Parathyroid adenoma (tissue), 2 donors: Measurements from ENCODE around the gene DARS1.

Experiments
- H2AFZ ChIP-seq: fragments of 300-600 bp; sonication (generic); one replicate; pipeline ENCODE4 v1.7.0; 2017; ENCODE audit warnings: antibody characterized with exemption, mild to moderate bottlenecking
- H3K27ac ChIP-seq: fragments of 300-600 bp; sonication (generic); one replicate; pipeline ENCODE4 v1.7.0; 2017
- H3K27me3 ChIP-seq: fragments of 300-600 bp; sonication (generic); one replicate; pipeline ENCODE4 v1.7.0; 2017; ENCODE audit warnings: low read length; ENCODE audit not compliant: control insufficient read depth, insufficient read depth
- H3K36me3 ChIP-seq: fragments of 300-600 bp; sonication (generic); one replicate; pipeline ENCODE4 v1.7.0; 2017; ENCODE audit warnings: low read length; ENCODE audit not compliant: control insufficient read depth, insufficient read depth
- H3K4me1 ChIP-seq: fragments of 300-600 bp; sonication (generic); one replicate; pipeline ENCODE4 v1.7.0; 2017; ENCODE audit warnings: control low read depth
- H3K4me2 ChIP-seq: fragments of 300-600 bp; sonication (generic); one replicate; pipeline ENCODE4 v1.7.0; 2017; ENCODE audit warnings: low read length
- H3K4me3 ChIP-seq: fragments of 300-600 bp; sonication (generic); one replicate; pipeline ENCODE4 v1.7.0; 2017; ENCODE audit warnings: low read depth, low read length
- H3K79me2 ChIP-seq: fragments of 300-600 bp; sonication (generic); one replicate; pipeline ENCODE4 v1.7.0; 2017; ENCODE audit warnings: control low read depth
- H3K9ac ChIP-seq: fragments of 300-600 bp; sonication (generic); one replicate; pipeline ENCODE4 v1.7.0; 2017; ENCODE audit warnings: mild to moderate bottlenecking
- H3K9me3 ChIP-seq: fragments of 300-600 bp; sonication (generic); one replicate; pipeline ENCODE4 v1.7.0; 2017; ENCODE audit warnings: low read length; ENCODE audit not compliant: control insufficient read depth
- CTCF ChIP-seq: fragments of 300-600 bp; sonication (generic); IDR thresholded peaks from one replicate; pipeline ENCODE4 v1.7.0; 2017; ENCODE audit warnings: antibody characterized with exemption, mild to moderate bottlenecking
- donor health status: primary hyperparathyroidism.

DARS1 gene

GRCh38 chr2:135875491-135876065 is 109.8 kb downstream of the DARS1 start:
- no peak overlapping the region for H3K9ac ChIP-seq
- H3K27ac ChIP-seq, result peak overlapping the region; percentile 37
- peak overlapping the region; percentile 92 for H2AFZ ChIP-seq
- H3K79me2 ChIP-seq, result no peaks in the 10 kb centered on the region
- H3K4me2 ChIP-seq, result peak overlapping the region; percentile 88
- H3K27me3 ChIP-seq, result no peaks in the 10 kb centered on the region
- no peaks in the 10 kb centered on the region for H3K36me3 ChIP-seq
- H3K9me3 ChIP-seq, result no peaks in the 10 kb centered on the region
- no peak for TF ChIP-seq CTCF
- no peaks in the 10 kb centered on the region for H3K4me1 ChIP-seq
- peak overlapping the region; percentile 66 for H3K4me3 ChIP-seq

GRCh38 chr2:135874777-135875365 is 110.6 kb downstream of the DARS1 start:
- Histone ChIP-seq H3K27me3 (no peaks in the 10 kb centered on the region), H3K9ac (no peak overlapping the region), H3K4me3 (no peak overlapping the region), H2AFZ (no peak overlapping the region), H3K36me3 (no peaks in the 10 kb centered on the region), H3K4me1 (no peaks in the 10 kb centered on the region), H3K9me3 (no peaks in the 10 kb centered on the region), H3K27ac (no peak overlapping the region), H3K79me2 (no peaks in the 10 kb centered on the region), H3K4me2 (no peak overlapping the region)
- TF ChIP-seq CTCF, result no peak

GRCh38 chr2:135870571-135870970 is 114.9 kb downstream of the DARS1 start:
- no peak overlapping the region for H3K9ac ChIP-seq

GRCh38 chr2:135863233-135863632 is 122.2 kb downstream of the DARS1 start:
- no peak for TF ChIP-seq CTCF
- Histone ChIP-seq H3K4me2 (no peak overlapping the region), H3K4me3 (no peak overlapping the region), H3K27me3 (no peaks in the 10 kb centered on the region), H3K4me1 (no peaks in the 10 kb centered on the region), H3K27ac (no peak overlapping the region), H3K9me3 (no peaks in the 10 kb centered on the region), H3K79me2 (no peaks in the 10 kb centered on the region), H3K9ac (no peak overlapping the region), H3K36me3 (no peaks in the 10 kb centered on the region), H2AFZ (no peak overlapping the region)

More at GRCh38 chr2:135870571-135870970, 114.9 kb downstream of the DARS1 start:
- no peak overlapping the region for H3K4me2 ChIP-seq
- no peak overlapping the region for H3K27ac ChIP-seq
- H3K36me3 ChIP-seq, result no peaks in the 10 kb centered on the region
- H3K27me3 ChIP-seq, result no peaks in the 10 kb centered on the region
- H3K4me1 ChIP-seq, result no peaks in the 10 kb centered on the region
- no peak overlapping the region for H2AFZ ChIP-seq
- TF ChIP-seq CTCF, result no peak
- H3K79me2 ChIP-seq, result no peaks in the 10 kb centered on the region
- H3K9me3 ChIP-seq, result no peaks in the 10 kb centered on the region
- H3K4me3 ChIP-seq, result no peak overlapping the region

- Histone ChIP-seq H3K27ac (no peak overlapping the region), H3K9ac (no peak overlapping the region), H3K27me3 (no peaks in the 10 kb centered on the region)
These were observed 122.7 kb downstream of the DARS1 start for GRCh38 chr2:135862718-135863117.

More at GRCh38 chr2:135862718-135863117, 122.7 kb downstream of the DARS1 start:
- H3K4me3 ChIP-seq, result no peak overlapping the region
- no peak overlapping the region for H2AFZ ChIP-seq
- H3K36me3 ChIP-seq, result no peaks in the 10 kb centered on the region
- H3K4me1 ChIP-seq, result no peaks in the 10 kb centered on the region
- H3K9me3 ChIP-seq, result no peaks in the 10 kb centered on the region
- no peak for TF ChIP-seq CTCF
- no peak overlapping the region for H3K4me2 ChIP-seq
- no peaks in the 10 kb centered on the region for H3K79me2 ChIP-seq
